HG03095 (cell line): ENCODE measurements around the gene CLASRP.
A peak's percentile ranks its signal among the peaks of the same experiment; 100 is the strongest.
"Not testable (repeated sequence)": the region's sequence is repeated elsewhere in the genome, so short reads cannot be mapped to it uniquely, and the experiment has no call there.

ENCODE experiments used
- ATAC-seq: cut with Tn5 transposase; IDR thresholded peaks from one replicate; pipeline ENCODE4 v1.9.1; 2021; ENCODE audit warnings: moderate library complexity; ENCODE audit not compliant: unreplicated experiment

The CLASRP gene

GRCh38 chr19:45038931-45039893, at the start of gene CLASRP:
Gene CLASRP, plus strand, starts transcription at chr19:45039045. Its CDS starts 1,168 bp downstream, at chr19:45040213.
- ATAC-seq = peak; percentile 70

GRCh38 chr19:44990459-44990858, 48.4 kb upstream of the CLASRP start:
- ATAC-seq = no peak

DNA sequence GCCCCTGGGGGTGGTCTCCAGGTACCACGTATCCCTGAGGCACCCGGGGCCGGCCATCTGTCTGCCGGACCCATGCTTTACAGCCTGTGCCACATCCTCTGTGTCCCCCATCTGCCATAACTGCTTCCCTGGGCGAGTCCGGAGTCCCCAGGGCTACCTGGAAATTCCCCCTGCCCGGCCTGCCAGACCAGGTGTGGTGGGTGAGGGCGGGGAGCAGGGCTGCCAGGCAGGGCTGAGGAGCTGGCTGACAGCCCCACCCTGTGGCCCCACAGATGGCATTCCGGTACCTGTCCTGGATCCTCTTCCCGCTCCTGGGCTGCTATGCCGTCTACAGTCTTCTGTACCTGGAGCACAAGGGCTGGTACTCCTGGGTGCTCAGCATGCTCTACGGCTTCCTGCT, 47.9 kb upstream of the CLASRP start:
- no peak for ATAC-seq

DNA sequence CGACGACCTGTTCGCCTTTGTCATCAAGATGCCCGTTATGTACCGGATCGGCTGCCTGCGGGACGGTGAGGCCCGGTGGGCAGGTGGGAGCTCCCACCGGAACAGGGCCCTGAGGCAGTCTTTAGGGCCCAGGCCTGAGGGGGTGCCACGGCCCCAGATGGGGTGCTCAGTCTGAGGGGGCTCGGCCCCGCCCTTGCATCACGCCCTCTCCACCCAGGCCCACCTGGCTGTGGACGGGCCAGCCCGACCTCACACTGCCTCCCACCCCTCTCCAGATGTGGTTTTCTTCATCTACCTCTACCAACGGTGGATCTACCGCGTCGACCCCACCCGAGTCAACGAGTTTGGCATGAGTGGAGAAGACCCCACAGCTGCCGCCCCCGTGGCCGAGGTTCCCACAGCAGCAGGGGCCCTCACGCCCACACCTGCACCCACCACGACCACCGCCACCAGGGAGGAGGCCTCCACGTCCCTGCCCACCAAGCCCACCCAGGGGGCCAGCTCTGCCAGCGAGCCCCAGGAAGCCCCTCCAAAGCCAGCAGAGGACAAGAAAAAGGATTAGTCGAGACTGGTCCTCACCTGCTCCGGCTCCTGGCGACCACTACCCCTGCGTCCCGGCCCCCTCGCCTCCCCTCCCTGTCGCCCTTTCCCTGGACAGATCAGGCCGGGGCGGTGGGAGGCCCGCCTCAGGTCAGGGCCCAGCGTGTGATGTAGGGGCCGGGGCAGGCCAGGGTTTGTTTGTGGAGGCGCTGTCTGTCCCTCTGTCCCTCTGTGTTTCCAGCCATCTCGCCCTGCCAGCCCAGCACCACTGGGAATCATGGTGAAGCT, 46.3 kb upstream of the CLASRP start:
- ATAC-seq = no peak

DNA sequence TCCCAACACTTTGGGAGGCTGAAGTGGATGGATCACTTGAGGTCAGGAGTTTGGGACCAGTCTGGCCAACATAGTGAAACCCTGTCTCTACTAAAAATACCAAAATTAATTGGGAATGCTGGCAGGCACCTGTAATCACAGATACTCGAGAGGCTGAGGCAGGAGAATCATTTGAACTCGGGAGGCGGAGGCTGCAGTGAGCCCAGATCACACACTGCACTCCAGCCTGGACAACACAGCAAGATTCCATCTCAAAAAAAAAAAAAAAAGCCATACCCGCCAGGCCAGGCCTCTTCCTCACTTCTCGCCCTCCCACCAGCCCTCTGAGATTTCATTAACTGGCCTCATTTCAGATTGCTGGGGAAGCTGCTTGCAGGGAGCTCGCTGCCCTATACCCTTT, 45.3 kb upstream of the CLASRP start:
- ATAC-seq = no peak

- no peak for ATAC-seq
These were observed 44.8 kb upstream of the CLASRP start for GRCh38 chr19:44993926-44994537.

DNA sequence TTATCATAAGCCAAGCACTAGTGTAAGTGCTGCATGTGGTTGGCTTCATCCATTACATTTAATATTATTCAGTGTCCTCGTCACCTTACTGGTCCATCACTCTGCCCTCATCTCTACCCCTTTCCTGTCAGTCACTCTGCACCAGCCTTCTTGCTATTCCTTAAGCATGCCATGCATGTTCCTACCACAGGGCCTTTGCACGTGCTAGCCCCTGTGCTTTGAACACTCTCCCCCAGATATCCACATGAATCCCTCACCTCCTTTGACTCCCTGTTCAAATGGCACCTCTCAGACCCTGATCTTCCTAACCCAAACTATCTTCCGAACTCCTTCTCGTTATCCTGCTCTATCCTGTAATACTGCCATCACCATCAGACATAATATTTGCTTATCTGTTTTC, 40.8 kb upstream of the CLASRP start:
- ATAC-seq = no peak

DNA sequence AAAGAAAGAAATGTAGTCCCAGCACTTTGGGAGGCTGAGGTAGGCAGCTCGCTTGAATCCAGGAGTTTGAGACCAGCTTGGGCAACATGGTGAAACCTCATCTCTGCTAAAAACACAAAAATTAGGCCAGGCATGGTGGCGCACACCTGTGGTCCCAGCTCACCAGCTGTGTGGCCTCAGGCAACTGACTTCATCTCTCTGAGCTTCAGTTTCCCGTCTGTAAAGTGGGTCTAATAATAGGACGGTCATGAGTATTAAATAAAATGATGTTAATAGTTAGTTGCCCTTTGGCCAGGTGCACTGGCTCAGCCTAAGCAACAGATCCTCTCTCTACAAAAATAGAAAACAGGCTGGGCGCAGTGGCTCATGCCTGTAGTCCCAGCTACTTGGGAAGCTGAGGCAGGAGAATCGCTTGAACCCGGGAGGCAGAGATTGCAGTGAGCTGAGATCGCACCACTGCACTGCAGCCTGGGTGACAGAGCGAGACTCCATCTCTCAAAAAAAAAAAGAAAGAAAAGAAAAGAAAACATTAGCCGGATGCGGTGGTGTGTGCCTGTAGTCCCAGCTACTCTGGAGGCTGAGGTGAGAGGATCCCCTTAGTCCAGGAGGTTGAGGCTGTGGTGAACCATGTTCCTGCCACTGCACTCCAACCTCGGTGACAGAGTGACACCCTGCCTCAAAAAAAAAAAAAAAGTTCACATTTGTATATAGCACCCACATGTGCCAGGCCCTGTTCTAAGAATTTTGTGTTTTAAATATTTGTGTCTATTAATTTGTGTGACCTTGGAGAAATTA, 39.5 kb upstream of the CLASRP start:
- not testable (repeated sequence) for ATAC-seq

DNA sequence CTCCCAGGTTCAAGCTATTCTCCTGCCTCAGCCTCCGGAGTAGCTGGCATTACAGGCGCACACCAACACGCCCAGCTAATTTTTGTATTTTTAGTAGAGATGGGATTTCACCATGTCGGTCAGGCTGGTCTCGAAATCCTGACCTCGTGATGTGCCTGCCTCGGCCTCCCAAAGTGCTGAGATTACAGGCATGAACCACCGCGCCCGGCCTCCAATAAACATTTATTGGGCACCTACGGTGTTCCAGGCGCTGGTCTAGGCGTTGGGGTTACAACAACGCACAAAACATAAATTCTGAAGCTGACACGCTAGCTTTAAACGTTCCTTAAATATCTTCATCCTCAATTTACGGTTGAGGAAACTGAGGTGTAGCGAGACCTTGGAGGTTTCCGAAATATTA, 38.2 kb upstream of the CLASRP start:
- ATAC-seq = not testable (repeated sequence)

GRCh38 chr19:45001087-45001739, 37.6 kb upstream of the CLASRP start, which contains the start of gene RELB:
Gene RELB, plus strand, starts transcription at chr19:45001464. Its CDS starts 116 bp downstream, at chr19:45001580.
- peak; percentile 30 for ATAC-seq

GRCh38 chr19:45003485-45003884, 35.4 kb upstream of the CLASRP start:
- no peak for ATAC-seq

DNA sequence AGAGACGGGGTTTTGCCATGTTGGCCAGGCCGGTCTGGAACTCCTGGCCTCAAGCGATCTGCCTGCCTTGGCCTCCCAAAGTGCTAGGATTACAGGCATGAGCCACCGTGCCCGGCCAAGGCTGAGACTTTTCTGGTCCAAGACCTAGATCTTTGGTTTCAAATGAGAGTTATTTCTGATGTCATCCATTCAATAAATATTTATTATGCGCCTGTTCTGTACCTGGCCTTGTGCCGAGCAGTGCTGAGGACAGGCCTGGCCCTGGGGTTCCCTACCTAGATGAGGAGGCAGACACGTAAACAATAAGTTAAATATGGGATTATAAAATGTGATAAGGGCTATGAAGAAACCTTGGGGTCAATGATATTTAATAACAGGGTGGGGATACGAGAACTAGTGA, 33.1 kb upstream of the CLASRP start:
- no peak for ATAC-seq

DNA sequence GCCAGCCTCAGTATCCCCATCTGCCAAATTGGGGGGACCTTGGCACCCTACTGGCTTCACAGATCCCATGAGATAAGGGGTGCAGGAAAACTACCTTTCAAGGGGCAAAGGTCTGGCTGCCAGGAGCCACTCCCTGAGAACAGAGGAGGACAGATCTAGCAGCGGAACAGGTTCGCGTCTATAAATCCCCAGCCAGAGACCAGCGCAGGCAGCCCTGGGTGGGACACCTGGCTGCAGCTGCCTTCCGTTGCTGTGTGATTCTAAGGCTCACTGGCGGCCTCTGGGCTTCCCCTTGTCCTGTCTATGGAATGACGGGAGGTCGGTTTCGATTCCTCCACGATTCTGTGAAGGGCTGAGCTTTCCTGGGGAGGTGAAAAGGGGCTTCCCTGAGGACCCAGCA, 30.3 kb upstream of the CLASRP start:
- no peak for ATAC-seq

GRCh38 chr19:45009625-45010255, 29.1 kb upstream of the CLASRP start:
- no peak for ATAC-seq

DNA sequence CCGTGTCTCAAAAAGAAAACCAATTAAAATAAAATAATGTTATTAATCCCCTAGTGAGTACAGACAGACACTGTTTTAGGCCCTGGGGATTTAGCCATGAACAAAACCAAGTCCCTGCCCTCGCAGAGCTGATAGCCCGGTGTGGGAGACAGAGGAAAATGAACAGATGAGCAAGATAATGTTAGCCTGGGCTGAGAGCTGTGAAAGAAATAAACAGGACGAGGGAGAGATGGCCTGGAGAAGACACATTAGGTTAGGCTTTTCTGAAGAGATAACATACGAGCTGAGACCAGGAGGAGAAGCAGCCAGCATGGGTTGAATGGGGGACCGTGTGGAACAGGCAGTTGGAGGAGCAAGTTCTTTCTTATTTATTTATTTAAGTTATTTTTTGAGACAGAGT, 28.5 kb upstream of the CLASRP start:
- no peak for ATAC-seq

GRCh38 chr19:45011959-45012358, 26.9 kb upstream of the CLASRP start:
- ATAC-seq = no peak

GRCh38 chr19:45016388-45017314, 22.2 kb upstream of the CLASRP start:
- peak; percentile 78 for ATAC-seq

DNA sequence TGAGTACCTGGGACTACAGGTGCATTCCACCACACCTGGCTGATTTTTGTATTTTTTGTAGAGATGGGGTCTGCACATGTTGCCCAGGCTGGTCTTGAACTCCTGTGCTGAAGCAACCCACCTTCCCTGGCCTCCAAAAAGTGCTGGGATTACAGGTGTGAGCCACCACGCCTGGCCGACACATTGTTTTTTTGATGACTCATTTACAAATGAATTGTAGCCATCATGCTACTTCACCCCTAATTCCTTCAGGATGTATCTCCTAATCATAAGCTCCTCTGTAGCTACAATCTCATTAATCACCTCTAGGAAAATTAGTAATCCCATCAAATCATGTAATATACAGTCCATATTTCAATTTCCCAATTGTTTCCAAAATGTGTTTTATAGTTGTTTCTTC, 19.7 kb upstream of the CLASRP start:
- ATAC-seq = no peak
